DOHH2 (cell line): ENCODE results near the gene PDZRN3.

Experiments
- EZH2phosphoT487 ChIP-seq: fragments of 200-600 bp; sonication (generic); IDR thresholded peaks from 2 replicates; pipeline ENCODE4 v1.6.1; 2017; ENCODE audit warnings: borderline replicate concordance, mild to moderate bottlenecking, antibody characterized with exemption, low read length, moderate library complexity, mixed read lengths
- TF ChIP-seq, protein P1 (sequence below): fragments of 200-600 bp; sonication (generic); IDR thresholded peaks from one replicate; pipeline ENCODE4 v1.5.1; 2014; ENCODE audit warnings: antibody characterized with exemption, mild to moderate bottlenecking, low read depth, low read length; ENCODE audit not compliant: poor library complexity, severe bottlenecking

DNA sequence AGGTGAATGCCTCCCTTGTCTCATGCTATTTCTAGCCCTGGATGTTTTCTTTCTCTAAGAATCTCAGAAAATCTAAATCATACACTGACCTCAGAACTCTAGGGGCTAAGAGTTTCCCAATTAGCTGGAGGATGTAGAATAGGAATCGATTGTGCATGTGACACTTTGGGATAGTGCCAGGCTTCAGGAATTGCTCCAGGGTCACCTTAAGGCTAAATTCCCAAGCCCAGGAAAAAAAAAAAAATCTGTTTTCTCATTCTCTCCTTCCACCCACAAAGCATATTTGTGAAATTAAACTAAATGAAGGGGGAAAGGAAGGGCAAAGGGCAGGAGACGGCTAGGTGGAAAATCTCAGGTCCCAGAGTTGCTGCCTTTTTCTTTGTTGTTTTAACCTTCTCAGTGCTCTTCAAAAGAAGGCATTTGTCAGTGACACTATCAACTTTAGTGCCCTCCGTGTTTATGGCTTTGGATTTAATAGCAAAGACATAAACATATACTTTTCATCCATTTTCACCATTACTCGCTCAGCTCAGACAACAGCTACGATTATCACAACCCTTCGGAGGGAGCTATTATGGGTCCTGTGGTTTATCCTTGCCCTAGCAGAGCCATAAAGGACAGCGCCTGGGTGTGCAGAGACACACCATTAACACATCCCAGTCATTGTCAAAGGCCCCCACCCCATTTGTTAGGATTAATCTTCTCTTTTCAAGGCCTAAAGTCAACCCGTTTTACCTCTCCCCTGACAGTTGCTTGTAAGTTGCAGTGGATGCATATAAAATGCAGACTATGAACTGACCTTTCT, 271.7 kb downstream of the PDZRN3 start:
- TF ChIP-seq, protein P1, sequence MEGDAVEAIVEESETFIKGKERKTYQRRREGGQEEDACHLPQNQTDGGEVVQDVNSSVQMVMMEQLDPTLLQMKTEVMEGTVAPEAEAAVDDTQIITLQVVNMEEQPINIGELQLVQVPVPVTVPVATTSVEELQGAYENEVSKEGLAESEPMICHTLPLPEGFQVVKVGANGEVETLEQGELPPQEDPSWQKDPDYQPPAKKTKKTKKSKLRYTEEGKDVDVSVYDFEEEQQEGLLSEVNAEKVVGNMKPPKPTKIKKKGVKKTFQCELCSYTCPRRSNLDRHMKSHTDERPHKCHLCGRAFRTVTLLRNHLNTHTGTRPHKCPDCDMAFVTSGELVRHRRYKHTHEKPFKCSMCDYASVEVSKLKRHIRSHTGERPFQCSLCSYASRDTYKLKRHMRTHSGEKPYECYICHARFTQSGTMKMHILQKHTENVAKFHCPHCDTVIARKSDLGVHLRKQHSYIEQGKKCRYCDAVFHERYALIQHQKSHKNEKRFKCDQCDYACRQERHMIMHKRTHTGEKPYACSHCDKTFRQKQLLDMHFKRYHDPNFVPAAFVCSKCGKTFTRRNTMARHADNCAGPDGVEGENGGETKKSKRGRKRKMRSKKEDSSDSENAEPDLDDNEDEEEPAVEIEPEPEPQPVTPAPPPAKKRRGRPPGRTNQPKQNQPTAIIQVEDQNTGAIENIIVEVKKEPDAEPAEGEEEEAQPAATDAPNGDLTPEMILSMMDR: no peak
- no peak for TF ChIP-seq EZH2phosphoT487
